Measurements from ENCODE around the gene SPRYD3.
A peak's percentile ranks its signal among the peaks of the same experiment; 100 is the strongest.
"Not testable (repeated sequence)": the region's sequence is repeated elsewhere in the genome, so short reads cannot be mapped to it uniquely, and the experiment has no call there.

SPRYD3 gene

DNA sequence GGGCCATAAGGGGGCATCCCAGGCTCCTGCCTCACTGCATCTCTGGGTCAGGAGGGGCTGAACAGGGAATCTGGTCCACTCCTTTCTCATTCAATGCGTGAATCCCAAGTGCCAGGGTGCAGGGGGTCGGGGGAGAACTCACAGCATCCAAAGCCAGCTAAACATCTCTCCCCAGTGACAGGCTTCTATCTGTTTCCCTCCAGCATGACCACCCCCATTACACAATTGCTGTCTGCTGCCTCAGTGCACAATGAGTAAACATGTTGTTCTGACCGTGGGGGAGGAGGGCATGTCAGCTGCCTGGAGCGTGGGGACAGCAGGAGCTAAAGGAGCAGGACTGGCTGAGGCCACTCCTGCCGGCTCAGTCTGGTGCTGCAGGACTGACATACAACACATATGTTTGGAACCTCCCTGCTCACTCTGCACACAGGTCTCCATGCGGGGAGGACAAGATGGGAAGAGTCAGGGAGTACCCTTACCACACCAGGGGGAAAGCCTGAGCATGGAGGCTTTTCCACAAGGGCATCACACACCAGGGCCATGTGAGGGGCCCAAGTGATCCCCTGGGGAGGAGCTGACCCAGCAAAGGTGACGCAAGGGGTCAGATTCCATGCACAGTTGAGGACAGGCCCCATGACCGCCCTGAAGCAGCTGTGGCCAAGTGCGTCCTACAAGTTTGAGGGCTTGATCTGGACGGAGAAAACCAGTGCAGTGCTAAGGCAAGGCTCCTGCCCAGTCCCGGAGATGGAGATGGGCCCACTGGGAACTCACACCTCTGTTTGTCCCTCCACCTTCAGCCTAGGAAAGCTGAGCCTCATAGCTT, 27.9 kb downstream of the SPRYD3 start:
- no peak for DNase-seq (ENCODE audit: low read depth)

DNA sequence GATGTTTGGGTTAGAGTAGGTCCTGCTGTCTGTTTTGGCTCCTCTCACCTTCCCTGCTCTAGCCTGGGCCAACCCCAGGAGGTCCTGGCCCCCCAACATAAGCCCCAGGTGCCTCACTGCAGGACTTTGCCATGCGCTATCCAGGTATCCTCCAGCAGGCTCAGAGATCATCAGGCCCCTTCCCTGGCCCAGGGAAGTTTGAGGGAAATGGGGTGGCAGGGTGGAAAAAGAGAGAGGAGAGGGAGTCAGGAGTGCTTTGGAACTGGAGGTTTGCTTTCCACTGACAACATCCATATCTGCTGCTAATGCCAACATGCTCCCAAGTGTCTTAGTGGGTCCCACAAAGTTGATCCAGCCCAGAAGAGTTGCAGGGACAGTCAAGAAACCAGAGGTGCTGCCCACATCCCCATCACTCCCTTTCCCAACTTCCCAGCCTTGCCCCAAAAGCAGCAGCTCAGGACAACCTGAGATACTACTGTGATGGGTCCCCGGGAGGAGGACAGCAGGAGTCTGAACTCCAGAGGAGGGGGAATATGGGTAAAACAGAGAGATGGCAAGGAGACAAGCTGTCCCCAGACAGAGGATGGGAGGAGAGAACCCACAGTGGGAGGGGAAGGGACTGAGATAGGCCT, 28.6 kb downstream of the SPRYD3 start:
- no peak for DNase-seq (ENCODE audit: low read depth)

DNA sequence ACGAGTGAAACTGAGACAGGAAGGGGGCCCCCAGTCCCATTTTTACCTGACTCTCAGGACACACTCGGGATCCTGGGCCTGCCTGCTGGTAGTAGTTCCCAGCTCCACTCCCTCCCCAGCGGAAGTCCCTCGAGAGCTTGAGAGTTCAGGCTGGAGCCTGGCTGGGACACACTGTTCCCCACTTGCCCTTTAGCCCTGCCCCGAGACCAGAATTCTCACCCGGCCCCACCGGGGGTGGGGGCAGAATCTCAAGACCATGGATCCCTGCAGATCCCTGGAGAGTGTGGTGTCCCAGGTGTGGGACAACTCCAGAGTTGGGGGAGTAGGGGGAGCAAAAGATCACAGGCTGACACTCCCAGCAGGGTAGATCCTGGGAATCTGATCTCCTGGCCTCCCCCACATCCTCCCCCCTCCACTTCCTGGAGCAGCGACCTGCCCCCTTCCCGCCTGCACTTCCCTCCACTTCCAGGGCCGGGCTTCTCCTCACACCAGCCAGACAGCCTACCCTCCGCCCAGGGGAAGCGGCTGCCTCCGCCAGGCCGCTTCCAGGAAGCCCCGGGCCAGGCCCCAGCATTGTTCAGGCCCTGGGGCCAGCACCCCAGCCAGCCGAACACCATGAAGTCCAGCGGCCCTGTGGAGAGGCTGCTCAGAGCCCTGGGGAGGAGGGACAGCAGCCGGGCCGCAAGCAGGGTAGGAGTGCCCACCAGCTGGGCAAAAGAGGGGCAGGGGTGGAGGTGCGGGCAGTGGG, 29.4 kb downstream of the SPRYD3 start, which contains the start of gene TNS2:
Gene TNS2, plus strand, starts transcription at position 495 of the 748 bp plus-strand sequence. Its CDS starts 121 bp downstream, at position 616.
- no peak for DNase-seq (ENCODE audit: low read depth)

DNA sequence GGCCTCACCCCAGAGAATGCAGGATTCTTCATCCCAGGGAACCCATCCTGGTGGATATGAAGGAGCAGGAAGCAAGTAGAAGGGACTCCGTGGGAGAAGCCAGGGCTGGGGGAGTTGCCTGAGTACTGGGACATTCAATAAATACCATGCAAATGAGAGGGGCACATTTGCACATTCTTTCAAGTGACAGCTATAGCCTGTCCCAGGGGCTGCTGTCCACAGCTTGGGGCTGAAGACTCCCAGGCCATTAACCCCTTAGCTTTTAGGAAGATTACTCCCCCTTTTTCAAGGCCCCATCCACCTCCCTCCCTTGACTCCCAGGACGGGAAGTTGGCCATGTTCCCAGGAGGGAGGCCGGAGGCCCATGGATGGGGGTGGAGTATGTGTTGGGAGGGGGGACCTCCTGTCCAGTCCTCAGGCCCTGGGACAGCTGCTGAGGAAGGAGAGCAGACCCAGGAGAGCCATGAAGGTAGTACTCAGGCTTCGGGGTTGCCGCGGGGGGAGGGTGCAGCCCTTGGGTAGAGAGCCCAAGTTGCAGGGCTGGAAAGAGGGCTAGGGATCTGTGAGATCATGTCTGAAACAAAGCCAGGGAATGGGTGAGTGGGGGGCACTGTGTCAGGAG, 30.3 kb downstream of the SPRYD3 start:
- no peak for DNase-seq (ENCODE audit: low read depth)

DNA sequence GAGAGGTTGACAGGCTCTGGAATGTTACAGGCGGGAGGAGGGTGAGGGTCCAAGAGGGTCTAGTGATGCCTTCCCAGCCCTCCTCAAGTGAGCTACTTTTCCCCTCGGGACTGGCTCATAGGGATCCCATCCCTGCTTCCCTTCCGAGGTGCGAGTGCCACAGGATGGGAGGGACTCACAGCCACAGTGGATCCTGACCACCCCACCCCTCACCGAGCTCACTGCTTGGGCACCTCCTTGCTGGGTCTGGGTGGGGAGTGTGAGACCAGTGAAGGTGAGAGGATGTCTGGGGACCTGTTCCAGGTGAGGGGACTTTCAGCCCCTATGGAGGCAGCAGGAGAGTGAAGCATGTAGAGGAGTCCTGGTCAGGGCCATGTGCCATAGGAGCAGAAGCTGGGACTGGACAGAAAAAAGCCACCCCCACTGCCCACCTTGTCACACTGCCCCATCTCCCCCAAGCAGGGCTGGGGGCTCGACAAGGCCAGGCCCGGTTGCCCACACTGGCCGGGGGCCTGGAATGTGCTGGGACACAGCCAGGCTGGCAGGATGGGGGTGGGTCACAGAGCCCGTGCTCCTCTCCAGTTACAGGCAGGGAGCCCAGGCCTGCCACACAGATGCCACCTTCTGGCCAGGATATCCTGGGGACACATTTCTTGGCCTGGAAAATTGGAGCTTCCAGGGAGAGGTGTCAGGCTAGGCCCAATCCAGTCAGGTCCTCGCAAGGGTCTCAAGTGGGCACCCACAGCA, 31.0 kb downstream of the SPRYD3 start:
- no peak for DNase-seq (ENCODE audit: low read depth)

DNA sequence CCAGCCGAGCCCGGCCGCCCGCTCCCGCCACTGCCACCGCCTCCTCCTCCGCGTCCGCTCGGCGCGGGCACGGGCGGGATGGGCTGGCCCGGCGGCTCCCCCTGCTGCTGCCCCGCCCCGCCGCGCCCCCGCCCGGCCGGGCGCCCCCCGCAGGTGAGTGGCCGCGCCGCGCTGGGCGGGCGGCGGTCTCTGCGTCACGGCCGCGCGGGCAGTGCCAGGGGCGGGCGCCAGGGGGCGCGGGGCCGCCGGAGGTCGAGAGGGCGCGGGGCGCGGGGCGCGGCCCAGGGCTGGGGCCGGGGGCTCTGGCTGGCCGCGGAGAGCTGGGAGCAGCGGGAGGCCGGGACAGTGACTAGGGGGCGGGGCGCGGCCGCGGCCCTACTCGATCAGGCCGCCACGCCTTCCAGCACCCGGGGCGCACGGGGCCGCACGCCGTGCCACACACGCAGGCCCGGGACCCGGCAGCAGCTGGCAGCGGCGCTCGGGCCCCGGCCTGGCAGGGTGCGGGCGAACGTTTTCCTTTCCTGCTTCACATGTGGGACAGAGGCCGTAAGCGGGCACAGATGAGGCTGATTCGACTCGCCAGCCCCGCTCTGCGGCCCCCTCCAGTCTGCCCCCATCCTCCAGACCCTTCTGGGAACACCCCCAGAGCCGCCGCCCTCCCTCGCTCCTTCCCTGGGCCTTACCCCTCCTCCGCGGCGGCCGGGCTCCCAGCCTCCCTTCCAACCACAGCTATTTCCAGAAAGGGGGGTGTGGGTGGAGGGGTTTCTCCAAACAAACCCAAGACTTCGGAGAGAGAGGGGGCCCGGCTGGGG, 31.8 kb downstream of the SPRYD3 start:
- peak; percentile 69 for DNase-seq (ENCODE audit: low read depth)

DNA sequence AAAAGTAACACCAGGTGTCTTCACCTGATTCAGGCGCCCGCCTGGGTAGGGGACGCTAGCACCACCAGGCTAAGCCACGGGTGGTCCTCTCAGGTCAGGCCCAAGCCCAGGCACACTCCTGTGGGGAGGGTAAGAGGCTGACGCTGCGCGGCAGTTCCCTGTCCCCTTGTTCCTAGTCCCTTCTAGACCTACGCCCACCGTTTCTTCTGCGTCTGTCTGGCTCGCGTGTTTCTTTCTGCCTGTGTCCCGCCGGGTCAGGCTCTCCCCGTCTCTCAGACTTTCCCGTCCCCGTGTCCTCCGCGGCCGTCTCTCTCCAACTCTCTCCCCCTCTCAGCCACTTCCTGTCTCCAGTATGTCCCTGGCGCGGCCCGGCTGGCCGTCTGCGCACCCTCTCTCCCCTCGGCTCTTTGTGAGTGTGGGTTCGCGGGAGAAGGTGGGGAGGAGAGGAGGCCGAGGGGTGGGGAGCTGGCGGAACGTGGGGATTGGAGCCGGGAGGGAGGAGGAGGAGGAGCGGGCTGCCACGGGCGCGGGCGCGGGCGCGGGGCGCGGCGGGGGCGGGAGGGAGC, 32.5 kb downstream of the SPRYD3 start:
- peak; percentile 48 for DNase-seq (ENCODE audit: low read depth)

DNA sequence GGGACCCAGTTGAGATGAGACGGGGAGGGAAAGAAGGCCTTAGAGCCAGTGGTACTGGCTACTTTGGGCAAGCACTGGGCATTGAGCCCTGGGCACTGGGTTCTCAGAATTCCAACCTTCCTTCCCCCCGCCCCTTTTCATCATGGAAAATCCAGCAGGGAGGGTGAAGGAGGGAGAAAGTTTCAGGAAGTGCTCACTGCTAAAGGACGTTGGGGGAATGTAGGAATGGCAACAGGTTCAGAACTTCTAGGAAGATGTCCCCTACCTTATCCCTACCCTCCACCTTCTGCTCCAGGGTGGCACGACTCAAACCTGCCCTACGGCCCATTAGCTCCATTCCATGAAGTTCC, 33.5 kb downstream of the SPRYD3 start:
- no peak for DNase-seq (ENCODE audit: low read depth)

DNA sequence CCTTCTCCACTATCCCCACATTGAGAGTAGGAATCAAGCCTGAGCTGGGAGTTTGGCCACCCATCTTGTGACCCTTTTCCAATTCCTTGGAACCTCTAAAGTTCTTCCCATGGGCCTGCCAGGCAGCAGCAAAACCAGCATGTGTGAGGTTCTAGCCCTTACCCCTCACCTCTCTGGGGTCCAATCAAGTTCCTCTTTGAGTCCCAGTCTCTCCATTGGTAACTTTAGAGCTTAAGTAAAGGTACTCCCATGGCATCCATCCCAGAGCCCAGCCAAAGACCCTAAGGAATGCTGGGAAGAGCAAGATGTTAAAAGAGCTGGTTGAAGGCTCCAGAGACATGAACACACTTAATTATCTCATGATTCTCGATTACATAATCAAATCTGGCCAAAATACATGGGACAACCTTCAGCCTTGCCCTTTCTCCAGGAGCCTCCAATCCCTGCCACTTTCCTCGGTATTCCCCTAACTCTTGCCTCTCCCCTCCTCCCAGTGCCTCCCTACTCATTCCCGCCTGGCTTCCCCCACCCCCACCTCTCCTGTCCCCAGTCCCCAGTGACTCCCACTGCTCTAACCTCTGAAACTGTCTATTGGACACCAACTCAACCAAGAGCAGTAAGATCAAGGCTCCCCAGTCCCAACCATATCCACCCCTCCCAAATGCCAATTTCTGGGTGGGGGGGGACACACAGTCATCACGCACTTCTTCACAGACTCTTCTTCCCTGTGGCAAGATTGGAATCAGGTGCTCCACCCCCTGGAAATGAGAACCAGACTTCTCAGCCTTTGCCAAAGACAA, 34.1 kb downstream of the SPRYD3 start:
- DNase-seq (ENCODE audit: low read depth), result no peak

DNA sequence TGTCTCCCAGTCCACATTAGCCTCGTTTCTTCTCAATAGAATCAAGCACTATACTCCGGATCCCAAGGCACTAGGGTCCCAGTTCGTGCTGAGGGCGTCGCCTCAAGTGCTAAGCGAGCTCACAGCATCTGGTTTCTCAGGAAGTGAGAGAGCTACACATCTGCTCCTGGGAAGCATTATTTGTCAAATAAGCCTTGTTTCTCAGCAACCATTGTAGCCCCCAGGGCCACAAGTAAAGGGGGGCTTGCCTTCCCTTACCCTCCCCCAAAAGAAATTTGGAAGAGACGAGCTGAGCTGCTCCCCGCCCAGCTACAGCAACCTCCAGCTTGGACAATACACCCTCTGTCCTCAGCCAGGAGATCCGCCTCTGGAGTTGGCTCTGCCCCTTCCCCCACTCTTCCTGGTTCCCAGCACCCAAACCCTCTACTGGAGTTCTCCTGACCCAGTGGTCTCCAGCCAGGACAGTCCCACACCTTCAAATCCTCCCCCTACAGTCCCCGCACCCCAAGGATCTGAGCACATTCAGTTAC, 35.1 kb downstream of the SPRYD3 start:
- no peak for DNase-seq (ENCODE audit: low read depth)

DNA sequence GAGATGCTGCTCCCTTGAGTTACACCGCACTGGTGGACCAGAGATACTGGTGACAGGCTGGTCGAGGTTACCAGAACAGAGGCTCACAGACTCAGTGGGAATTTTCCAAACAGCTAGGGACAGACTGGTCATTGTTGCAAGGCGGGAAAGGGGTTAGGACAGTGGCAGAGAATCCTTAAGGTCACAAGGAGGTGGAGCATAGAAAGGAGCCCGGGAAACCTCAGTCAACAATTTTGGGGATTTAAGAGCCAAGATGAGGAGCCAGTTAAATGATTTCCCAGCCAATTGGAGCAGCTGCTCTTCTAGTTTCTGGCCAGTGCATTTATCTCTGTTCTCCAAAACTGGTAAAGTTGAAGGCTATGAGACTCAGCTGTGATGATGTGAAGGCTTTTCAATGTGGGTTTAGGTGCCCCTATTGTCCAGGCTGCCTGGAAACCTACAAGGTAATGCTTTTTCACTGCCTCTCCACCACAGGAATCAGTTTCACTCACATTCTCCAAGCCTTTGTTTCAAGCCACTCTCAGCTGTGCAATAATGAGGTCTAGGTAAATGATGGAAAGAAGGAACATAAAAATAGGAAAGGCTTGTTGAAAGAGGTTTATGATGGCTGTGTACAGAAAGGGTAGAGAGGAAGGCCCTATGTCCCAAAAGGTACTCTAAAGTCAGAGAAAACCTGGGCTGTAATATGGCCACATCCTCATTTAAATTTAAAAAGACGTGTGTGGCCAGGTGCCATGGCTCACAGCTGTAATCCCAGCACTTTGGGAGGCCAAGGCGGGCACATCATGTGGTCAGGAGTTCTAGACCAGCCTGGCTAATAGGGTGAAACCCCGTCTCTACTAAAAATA, 36.4 kb downstream of the SPRYD3 start:
- DNase-seq (ENCODE audit: low read depth), result no peak

DNA sequence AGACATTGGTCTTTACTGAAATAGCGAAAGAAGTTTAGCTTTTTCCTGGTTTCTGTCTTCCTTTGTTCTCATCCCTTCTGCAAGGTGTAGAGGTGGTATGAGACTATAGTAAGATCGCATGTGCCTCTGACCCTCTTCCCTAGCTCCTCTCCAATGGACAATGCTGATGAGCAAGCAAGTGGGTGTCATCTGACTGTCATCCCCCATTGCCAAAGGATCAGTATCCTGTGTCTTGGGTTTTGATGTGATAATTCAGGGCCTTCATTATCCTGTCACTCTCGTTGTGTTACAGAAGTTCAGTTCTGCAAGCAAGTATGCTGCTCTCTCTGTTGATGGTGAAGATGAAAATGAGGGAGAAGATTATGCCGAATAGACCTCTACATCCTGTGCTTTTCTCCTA, 39.3 kb downstream of the SPRYD3 start:
- no peak for DNase-seq (ENCODE audit: low read depth)

DNA sequence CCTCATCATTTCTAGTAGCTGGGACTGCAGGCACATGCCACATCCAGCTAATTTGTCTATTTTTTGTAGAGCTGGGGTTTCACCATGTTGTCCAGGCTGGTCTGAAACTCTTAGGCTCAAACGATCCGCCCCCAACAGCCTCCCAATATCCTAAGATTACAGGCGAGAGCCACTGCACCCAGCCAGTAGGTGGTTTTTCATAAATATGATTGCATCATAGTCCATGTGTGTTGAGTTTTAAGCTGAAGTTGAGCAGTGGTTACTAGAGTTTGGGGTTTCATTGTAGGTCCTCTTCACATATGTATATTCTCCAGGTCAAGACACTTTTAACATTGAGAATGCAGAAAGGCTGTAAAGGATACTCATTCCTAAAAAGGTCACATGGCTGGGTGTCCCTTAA, 42.4 kb downstream of the SPRYD3 start:
- no peak for DNase-seq (ENCODE audit: low read depth)

DNA sequence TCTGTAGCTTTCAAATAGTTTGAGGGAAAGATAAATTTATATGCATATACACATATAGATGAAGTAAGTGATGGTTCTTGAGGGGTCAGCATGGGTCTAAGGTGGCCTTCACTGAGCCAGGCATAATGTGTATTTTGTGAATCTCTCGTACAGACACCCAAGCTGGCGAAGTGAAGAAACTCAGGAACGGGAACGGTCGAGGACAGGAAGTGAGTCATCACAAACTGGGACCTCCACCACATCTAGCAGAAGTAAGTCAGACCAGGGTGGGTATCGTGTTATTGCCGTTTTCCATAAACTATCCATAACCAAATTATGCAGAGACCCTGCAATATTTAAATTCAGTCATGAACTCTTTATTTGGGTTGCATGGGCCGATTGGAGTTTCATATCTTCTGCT, 44.7 kb downstream of the SPRYD3 start:
- DNase-seq (ENCODE audit: low read depth), result no peak

DNA sequence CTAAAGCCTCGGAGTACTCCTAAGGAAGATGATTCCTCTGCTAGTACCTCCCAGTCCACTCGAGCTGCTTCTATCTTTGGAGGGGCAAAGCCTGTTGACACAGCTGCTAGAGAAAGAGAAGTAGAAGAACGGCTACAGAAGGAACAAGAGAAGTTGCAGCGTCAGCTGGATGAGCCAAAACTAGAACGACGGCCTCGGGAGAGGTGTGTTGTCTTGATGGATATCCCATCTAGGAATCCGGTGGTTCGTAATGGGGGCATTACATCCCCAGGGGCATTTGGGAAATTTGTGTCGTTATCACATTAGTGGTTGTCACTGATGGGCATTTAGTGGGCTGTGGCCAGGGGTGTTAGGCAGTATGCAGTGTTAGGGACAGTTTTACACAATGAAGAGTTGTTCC, 45.4 kb downstream of the SPRYD3 start:
- not testable (repeated sequence) for DNase-seq (ENCODE audit: low read depth)

DNA sequence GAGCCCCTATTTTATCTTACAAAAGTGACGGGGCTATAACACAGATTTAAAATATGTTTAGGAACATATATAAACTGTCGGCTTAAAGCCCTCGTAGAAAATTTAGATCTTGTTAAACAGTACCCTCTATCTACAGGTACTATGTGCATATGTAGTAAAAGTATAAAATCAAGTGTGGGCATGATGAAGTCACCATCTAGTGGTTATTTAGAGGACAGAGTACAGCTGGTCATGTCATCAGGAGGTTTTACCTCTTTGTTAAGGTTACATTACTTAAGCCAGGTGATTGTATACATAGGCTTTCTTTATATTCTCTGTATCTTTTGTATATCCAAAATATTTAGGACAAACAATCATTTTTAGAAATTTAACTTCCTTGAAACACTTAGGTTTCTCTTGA, 47.6 kb downstream of the SPRYD3 start:
- DNase-seq (ENCODE audit: low read depth), result no peak

DNA sequence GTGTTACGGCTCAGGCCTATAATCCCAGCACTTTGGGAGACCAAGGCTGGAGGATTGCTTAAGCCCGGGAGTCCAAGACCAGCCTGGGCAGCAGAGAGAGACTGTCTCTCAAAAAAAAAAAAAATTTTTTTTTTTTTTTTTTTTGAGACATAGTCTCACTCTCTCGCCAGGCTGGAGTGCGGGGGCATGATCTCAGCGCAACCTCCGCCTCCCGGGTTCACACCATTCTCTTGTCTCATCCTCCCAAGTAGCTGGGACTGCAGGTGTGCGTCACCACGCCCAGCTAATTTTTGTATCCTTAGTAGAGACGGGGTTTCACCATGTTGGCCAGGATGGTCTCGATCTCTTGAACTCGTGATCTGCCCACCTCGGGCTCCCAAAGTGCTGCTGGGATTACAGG, 52.2 kb downstream of the SPRYD3 start:
- not testable (repeated sequence) for DNase-seq (ENCODE audit: low read depth)

DNA sequence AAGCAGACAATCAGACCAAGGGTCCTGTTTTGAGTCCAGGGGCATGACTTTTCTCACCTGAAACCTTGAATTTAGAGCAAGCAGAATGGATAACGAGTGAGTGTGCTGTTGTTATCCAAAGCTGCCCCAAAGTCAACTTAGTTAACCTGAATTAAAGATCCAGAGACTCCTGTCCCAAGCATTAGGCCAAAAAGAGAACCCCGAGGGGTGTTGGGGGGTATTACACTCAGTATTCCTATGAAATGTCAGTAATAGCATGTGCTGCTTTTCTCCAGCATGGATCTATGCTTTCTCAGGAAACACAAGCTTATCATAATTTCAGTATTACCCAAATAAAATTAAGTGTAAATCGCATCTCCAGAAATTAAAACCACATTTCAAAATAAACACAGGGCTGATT, 53.9 kb downstream of the SPRYD3 start:
- no peak for DNase-seq (ENCODE audit: low read depth)

DNA sequence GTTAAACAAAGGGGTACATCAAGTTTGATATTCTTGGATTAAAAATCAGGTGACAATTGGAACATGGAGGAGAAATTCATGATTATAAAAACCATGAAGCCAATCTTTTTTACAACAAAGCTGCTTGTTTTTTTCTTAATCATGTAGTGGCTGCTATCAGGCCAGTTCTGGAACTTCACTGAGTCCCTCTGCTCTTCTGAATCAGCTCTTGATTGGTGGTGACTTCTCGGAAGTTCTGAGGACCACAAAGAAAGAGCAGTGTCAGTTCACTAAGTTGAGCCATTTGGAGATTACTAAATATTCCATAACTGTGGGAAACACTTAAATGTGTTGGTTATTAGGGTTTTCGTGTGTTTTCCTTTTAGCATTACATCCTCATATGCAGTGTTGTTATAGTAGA, 64.5 kb downstream of the SPRYD3 start:
- no peak for DNase-seq (ENCODE audit: low read depth)

Data from activated T-cell treated with anti-CD3 and anti-CD28 coated beads for 48 hours (primary cell).